CD4-positive, alpha-beta T cell treated with Interleukin-15 for 1 hour (primary cell): ENCODE measurements around the gene LHX4.

Source experiments
- DNase-seq: peaks from one replicate; pipeline ENCODE4 v3.0.0-alpha.2; 2020

Gene LHX4

GRCh38 chr1:180275726-180276125 is 45.7 kb downstream of the LHX4 start:
- DNase-seq: no peak

- no peak for DNase-seq
Measured at GRCh38 chr1:180277476-180278193, 47.6 kb downstream of the LHX4 start.

- no peak for DNase-seq
Measured at GRCh38 chr1:180278194-180278515, 48.1 kb downstream of the LHX4 start.

GRCh38 chr1:180278596-180279395 is 48.7 kb downstream of the LHX4 start:
- no peak for DNase-seq

GRCh38 chr1:180279651-180280050 is 49.6 kb downstream of the LHX4 start:
- no peak for DNase-seq

- no peak for DNase-seq
Measured at GRCh38 chr1:180280617-180281016, 50.6 kb downstream of the LHX4 start.

- no peak for DNase-seq
Measured at GRCh38 chr1:180281490-180281889, 51.4 kb downstream of the LHX4 start.

GRCh38 chr1:180282401-180283044 is 52.5 kb downstream of the LHX4 start:
- no peak for DNase-seq

GRCh38 chr1:180283098-180283497 is 53.0 kb downstream of the LHX4 start:
- DNase-seq: no peak

GRCh38 chr1:180286417-180286816 is 56.4 kb downstream of the LHX4 start:
- DNase-seq: no peak

- no peak for DNase-seq
Measured at GRCh38 chr1:180287988-180288705, 58.1 kb downstream of the LHX4 start.

- DNase-seq: no peak
Measured at GRCh38 chr1:180288940-180289339, 58.9 kb downstream of the LHX4 start.

- no peak for DNase-seq
Measured at GRCh38 chr1:180290265-180291001, 60.4 kb downstream of the LHX4 start.

GRCh38 chr1:180291004-180291403 is 60.9 kb downstream of the LHX4 start:
- no peak for DNase-seq

- no peak for DNase-seq
Measured at GRCh38 chr1:180294711-180295110, 64.6 kb downstream of the LHX4 start.

- DNase-seq: no peak
Measured at GRCh38 chr1:180295999-180296398, 65.9 kb downstream of the LHX4 start.

- DNase-seq: no peak
Measured at GRCh38 chr1:180299479-180300221, 69.6 kb downstream of the LHX4 start.

- no peak for DNase-seq
Measured at GRCh38 chr1:180301135-180301742, 71.2 kb downstream of the LHX4 start.

- no peak for DNase-seq
Measured at GRCh38 chr1:180309338-180309737, 79.3 kb downstream of the LHX4 start.

- no peak for DNase-seq
Measured at GRCh38 chr1:180310095-180310494, 80.0 kb downstream of the LHX4 start.

- no peak for DNase-seq
Measured at GRCh38 chr1:180311011-180311730, 81.1 kb downstream of the LHX4 start.
